HG02884 (cell line): ENCODE results near the gene IWS1.

ENCODE experiments used
- ATAC-seq: cut with Tn5 transposase; IDR thresholded peaks from one replicate; pipeline ENCODE4 v1.9.1; 2021; ENCODE audit warnings: mild to moderate bottlenecking, moderate library complexity; ENCODE audit not compliant: unreplicated experiment

The IWS1 gene

GRCh38 chr2:127506510-127506909, 19.8 kb downstream of the IWS1 start:
- no peak for ATAC-seq

GRCh38 chr2:127504552-127505430, 21.5 kb downstream of the IWS1 start:
- ATAC-seq = no peak

GRCh38 chr2:127503491-127503890, 22.8 kb downstream of the IWS1 start:
- ATAC-seq = no peak

- ATAC-seq = no peak
Measured at GRCh38 chr2:127498386-127498785, 27.9 kb downstream of the IWS1 start.

GRCh38 chr2:127490283-127490682, 36.0 kb downstream of the IWS1 start:
- no peak for ATAC-seq

- no peak for ATAC-seq
Measured at GRCh38 chr2:127486247-127487058, 39.8 kb downstream of the IWS1 start.

GRCh38 chr2:127485694-127486071, 40.6 kb downstream of the IWS1 start:
- peak; percentile 69 for ATAC-seq

GRCh38 chr2:127485051-127485693, 41.1 kb downstream of the IWS1 start:
- ATAC-seq = peak; percentile 34

GRCh38 chr2:127482031-127482430, 44.3 kb downstream of the IWS1 start:
- no peak for ATAC-seq

GRCh38 chr2:127479866-127480743, 46.2 kb downstream of the IWS1 start:
- no peak for ATAC-seq

GRCh38 chr2:127479219-127479825, 47.0 kb downstream of the IWS1 start:
- ATAC-seq = no peak

- ATAC-seq = no peak
Measured at GRCh38 chr2:127475788-127476187, 50.5 kb downstream of the IWS1 start.

GRCh38 chr2:127472268-127472667, 54.0 kb downstream of the IWS1 start:
- no peak for ATAC-seq

- no peak for ATAC-seq
Measured at GRCh38 chr2:127471286-127471988, 54.9 kb downstream of the IWS1 start.

- no peak for ATAC-seq
Measured at GRCh38 chr2:127469974-127470373, 56.3 kb downstream of the IWS1 start.

GRCh38 chr2:127469051-127469450, 57.2 kb downstream of the IWS1 start:
- ATAC-seq = no peak

GRCh38 chr2:127465258-127465657, 61.0 kb downstream of the IWS1 start:
- no peak for ATAC-seq

GRCh38 chr2:127464470-127465257, 61.6 kb downstream of the IWS1 start:
- ATAC-seq = no peak
